NCI-H748 treated with DMSO at 0.1 percent for 48 hours (cell line): ENCODE data around the gene MSL2.
"Not testable (repeated sequence)": the region's sequence is repeated elsewhere in the genome, so short reads cannot be mapped to it uniquely, and the experiment has no call there.

ENCODE experiments used
- DNase-seq: peaks from one replicate; lab custom pipeline; 2025; lab: John Stamatoyannopoulos, UW

The MSL2 gene

GRCh38 chr3:136142592-136142991, 53.5 kb downstream of the MSL2 start:
- peak; percentile 42 for DNase-seq

- no peak for DNase-seq
Observed at GRCh38 chr3:136141891-136142290, 54.2 kb downstream of the MSL2 start.

GRCh38 chr3:136141291-136141785, 54.8 kb downstream of the MSL2 start:
- DNase-seq: no peak

- DNase-seq: peak; percentile 62
Observed at GRCh38 chr3:136136454-136136853, 59.7 kb downstream of the MSL2 start.

GRCh38 chr3:136135039-136135802, 60.9 kb downstream of the MSL2 start:
- no peak for DNase-seq

GRCh38 chr3:136134091-136134490, 62.0 kb downstream of the MSL2 start:
- DNase-seq: no peak

- not testable (repeated sequence) for DNase-seq
Observed at GRCh38 chr3:136131647-136132046, 64.5 kb downstream of the MSL2 start.

GRCh38 chr3:136122006-136122405, 74.1 kb downstream of the MSL2 start:
- no peak for DNase-seq

- no peak for DNase-seq
Observed at GRCh38 chr3:136120373-136121348, 75.5 kb downstream of the MSL2 start.

- DNase-seq: not testable (repeated sequence)
Observed at GRCh38 chr3:136119783-136120182, 76.4 kb downstream of the MSL2 start.

GRCh38 chr3:136119332-136119731, 76.8 kb downstream of the MSL2 start:
- not testable (repeated sequence) for DNase-seq

GRCh38 chr3:136114421-136114820, 81.7 kb downstream of the MSL2 start:
- DNase-seq: no peak

GRCh38 chr3:136110481-136110880, 85.7 kb downstream of the MSL2 start:
- DNase-seq: no peak

GRCh38 chr3:136109499-136109898, 86.6 kb downstream of the MSL2 start:
- no peak for DNase-seq

- no peak for DNase-seq
Observed at GRCh38 chr3:136106101-136106500, 90.0 kb downstream of the MSL2 start.

GRCh38 chr3:136105044-136105443, 91.1 kb downstream of the MSL2 start:
- no peak for DNase-seq
